ENCODE measurements around the gene SND1.

- TF ChIP-seq EZH2 (optimal IDR thresholded peaks at IDR 0.05; ENCODE audit: low read depth, low read length) = no peak
- peak; percentile 55 for TF ChIP-seq CTCF (IDR thresholded peaks at IDR 0.05; ENCODE audit: low read length)
- no peak for TF ChIP-seq EZH2phosphoT487 (IDR thresholded peaks at IDR 0.05; ENCODE audit: low read length)
Observed at GRCh38 chr7:127629268-127629854, 22.6 kb upstream of the SND1 start.

Data from MM.1S (cell line).